ENCODE measurements around the gene NXPH1. TPM values are rescaled to one million over a fixed set of nuclear protein-coding genes. Genes with fewer than 3 reads are reported as not detected.

The NXPH1 gene
- total RNA-seq, 1 donor from 2014 or later = 0.29 TPM

DNA sequence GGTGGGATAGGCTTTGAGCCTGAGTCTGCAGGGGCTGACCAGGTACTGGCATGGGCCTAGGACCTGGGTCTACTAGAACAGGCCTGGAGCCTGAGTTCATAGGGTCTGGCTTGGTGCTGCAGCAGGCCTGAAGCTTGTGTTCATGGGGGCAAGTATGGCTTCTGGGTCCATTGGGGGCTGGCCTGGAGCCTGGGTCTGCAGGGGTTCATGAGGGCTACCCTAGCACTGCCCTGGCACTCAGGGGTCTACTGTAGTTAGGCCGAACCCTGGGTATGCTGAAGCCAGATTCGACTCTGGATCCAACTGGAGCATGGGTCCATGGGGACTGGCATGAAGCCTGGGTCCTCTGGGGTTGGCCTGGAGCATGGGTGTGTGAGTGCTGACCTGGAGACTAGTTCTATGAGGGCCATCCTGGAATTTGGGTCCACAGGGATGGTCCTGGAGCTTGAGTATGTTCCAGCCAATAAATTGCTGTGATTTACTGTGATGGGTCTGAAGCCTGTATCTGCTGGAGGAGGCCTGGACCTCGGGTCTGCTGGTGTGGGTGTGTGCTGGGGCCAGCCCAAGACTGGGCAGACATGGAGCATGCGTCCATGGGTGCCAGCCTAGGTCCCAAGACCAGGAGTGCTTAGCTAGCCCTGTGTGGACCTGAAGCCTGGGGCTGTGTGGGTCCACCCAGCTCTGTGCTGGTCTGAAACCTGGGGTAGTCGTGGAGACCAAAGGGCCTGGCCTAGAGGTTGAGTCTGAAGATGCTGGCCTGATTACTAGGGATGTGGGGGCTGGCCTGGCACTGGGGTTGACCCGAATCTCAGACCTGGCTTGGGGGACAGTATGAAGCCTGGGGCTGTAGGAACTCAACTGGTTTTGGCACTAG lies 235.5 kb downstream of the NXPH1 start:
- no peaks in the 10 kb centered on the region for H3K4me1 Mint-ChIP-seq (ENCODE audit: unreplicated experiment)
- peaks cover 7% of the 10 kb centered on the region for H3K9me3 Mint-ChIP-seq
- H3K27me3 Mint-ChIP-seq = peaks cover 3% of the 10 kb centered on the region
- H3K27ac Mint-ChIP-seq = no peak overlapping the region
- no peak for DNase-seq (ENCODE audit: extremely low spot score, unreplicated experiment)
- H3K36me3 Mint-ChIP-seq = no peaks in the 10 kb centered on the region
- TF ChIP-seq, protein P1, sequence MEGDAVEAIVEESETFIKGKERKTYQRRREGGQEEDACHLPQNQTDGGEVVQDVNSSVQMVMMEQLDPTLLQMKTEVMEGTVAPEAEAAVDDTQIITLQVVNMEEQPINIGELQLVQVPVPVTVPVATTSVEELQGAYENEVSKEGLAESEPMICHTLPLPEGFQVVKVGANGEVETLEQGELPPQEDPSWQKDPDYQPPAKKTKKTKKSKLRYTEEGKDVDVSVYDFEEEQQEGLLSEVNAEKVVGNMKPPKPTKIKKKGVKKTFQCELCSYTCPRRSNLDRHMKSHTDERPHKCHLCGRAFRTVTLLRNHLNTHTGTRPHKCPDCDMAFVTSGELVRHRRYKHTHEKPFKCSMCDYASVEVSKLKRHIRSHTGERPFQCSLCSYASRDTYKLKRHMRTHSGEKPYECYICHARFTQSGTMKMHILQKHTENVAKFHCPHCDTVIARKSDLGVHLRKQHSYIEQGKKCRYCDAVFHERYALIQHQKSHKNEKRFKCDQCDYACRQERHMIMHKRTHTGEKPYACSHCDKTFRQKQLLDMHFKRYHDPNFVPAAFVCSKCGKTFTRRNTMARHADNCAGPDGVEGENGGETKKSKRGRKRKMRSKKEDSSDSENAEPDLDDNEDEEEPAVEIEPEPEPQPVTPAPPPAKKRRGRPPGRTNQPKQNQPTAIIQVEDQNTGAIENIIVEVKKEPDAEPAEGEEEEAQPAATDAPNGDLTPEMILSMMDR (conservative IDR thresholded peaks at IDR 0.05) = no peak
- H3K4me3 Mint-ChIP-seq = no peak overlapping the region

DNA sequence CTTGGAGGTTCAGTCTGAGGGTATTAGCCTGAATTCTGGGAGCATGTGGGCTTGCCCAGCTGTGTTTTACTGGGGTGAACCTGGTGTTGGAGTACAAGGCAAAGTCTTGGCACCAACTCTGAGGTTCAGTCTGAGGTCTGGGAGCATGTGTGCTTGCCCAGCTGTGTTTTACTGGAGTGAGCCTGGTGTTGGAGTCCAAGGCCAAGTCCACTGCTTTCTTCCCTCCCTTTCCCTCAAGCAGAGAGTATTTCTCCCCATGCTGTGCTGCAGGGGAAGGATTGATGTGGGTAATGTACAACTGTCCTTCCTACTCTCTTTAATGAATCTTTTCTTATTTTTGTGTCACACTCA lies 236.1 kb downstream of the NXPH1 start:
- Mint-ChIP-seq H3K27ac (no peak overlapping the region), H3K4me1 (ENCODE audit: unreplicated experiment) (no peaks in the 10 kb centered on the region), H3K27me3 (peaks cover 3% of the 10 kb centered on the region), H3K36me3 (no peaks in the 10 kb centered on the region), H3K9me3 (peaks cover 7% of the 10 kb centered on the region), H3K4me3 (no peak overlapping the region)
- DNase-seq (ENCODE audit: extremely low spot score, unreplicated experiment) = no peak
- TF ChIP-seq, protein P1 (conservative IDR thresholded peaks at IDR 0.05) = no peak

DNA sequence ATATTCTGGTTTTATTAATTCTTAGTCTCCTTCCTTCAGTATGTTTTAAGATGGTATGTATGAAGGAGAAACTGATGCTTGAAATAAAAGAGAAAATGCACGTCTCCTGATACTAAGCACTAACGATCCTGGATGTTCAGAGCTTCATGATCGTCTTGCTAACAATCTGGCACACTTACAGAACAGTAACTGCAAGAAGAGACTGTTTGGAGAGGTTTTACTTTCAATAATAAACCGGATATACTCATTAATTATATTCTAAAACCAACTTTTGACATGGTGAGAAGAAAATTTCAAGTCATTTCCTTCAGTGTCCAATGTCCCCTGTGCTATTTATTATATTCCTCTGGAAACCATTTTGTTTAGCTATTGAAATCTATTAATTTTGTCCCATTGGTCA lies 251.0 kb downstream of the NXPH1 start:
- H3K9me3 Mint-ChIP-seq = no peaks in the 10 kb centered on the region
- TF ChIP-seq, protein P1 (conservative IDR thresholded peaks at IDR 0.05) = no peak
- no peak for DNase-seq (ENCODE audit: extremely low spot score, unreplicated experiment)
- no peak overlapping the region for H3K27ac Mint-ChIP-seq
- H3K4me1 Mint-ChIP-seq (ENCODE audit: unreplicated experiment) = no peaks in the 10 kb centered on the region
- no peaks in the 10 kb centered on the region for H3K36me3 Mint-ChIP-seq
- no peak overlapping the region for H3K4me3 Mint-ChIP-seq
- no peaks in the 10 kb centered on the region for H3K27me3 Mint-ChIP-seq

DNA sequence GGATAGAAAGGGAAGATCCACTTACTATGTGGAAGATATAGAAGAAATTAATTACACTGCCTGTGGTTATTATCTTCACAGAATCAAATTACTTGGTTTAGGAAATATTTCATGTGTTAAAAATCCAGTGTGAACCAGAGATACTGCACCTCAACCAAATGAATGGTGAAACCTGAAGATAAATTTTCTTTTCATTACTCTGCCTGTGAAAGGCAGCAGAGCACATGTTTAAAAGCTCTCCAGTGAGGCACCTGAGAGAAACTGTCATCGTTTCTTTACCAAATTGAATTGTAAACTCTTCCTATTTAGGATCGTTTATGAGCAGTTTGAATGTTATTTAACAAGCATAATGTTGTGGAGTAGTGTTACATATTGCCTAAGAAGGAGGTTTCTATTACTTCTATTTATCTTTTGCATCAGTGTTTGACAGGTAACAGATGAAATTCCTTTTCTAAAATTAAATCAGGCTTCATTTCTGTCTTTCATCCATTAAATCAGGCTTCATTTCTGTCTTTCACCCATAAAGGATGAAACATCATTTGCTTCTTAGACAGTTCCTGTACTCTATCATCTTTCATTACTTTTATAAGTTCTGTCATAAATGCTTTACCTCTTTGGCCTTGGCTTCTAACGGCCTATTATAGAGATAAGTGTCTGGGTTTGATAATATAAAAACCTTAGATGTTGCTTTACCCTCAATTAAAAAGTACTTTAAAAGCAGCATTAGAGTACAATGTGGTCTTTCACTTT lies 266.6 kb downstream of the NXPH1 start:
- Mint-ChIP-seq H3K4me3 (no peak overlapping the region), H3K9me3 (no peaks in the 10 kb centered on the region), H3K4me1 (ENCODE audit: unreplicated experiment) (no peaks in the 10 kb centered on the region), H3K27ac (no peak overlapping the region), H3K27me3 (peaks cover 6% of the 10 kb centered on the region), H3K36me3 (no peaks in the 10 kb centered on the region)
- TF ChIP-seq, protein P1 (conservative IDR thresholded peaks at IDR 0.05) = no peak
- DNase-seq (ENCODE audit: extremely low spot score, unreplicated experiment) = no peak

DNA sequence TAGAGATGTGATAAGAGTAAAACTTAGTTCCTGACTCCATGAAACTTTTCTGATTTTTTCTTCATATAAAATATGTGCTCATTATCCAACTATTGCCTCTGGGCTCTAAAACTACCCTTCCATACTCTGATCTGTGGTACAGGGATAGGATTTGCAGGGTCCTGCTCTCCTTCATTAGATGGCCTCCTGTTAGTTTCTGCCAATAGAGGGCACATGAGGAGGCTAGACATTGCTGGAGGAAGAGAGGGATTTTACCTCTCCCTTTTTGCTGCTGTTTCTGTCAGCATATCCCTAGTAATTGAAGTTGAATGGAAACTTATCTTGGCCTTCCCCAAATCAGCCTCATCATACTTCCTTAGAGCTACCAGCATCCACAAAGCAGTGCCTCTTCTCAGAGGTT lies 269.4 kb downstream of the NXPH1 start:
- TF ChIP-seq, protein P1 (conservative IDR thresholded peaks at IDR 0.05) = no peak
- no peak overlapping the region for H3K27ac Mint-ChIP-seq
- H3K36me3 Mint-ChIP-seq = no peaks in the 10 kb centered on the region
- H3K9me3 Mint-ChIP-seq = no peaks in the 10 kb centered on the region
- H3K27me3 Mint-ChIP-seq = peaks cover 3% of the 10 kb centered on the region
- H3K4me3 Mint-ChIP-seq = no peak overlapping the region
- no peaks in the 10 kb centered on the region for H3K4me1 Mint-ChIP-seq (ENCODE audit: unreplicated experiment)
- no peak for DNase-seq (ENCODE audit: extremely low spot score, unreplicated experiment)
